Measurements from ENCODE around the gene SH3BGRL.

DNA sequence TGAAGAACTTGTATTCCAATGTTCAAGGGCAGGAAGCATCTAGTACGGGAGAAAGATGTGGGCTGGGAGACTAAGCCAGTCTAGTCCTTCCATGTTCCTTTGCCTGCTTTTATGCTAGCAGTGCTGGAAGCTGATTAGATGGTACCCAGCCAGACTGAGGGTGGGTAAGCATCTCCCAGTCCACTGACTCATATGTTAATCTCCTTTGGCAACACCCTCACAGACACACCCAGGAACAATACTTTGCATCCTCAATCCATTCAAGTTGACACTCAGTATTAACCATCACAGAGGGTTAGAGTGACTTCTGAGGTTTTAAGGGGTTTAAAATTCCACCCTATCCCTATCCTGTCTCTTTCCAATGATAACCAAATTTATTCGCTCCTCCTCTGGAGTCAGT is 6.6 kb upstream of the SH3BGRL start:
- TF ChIP-seq, protein P1, sequence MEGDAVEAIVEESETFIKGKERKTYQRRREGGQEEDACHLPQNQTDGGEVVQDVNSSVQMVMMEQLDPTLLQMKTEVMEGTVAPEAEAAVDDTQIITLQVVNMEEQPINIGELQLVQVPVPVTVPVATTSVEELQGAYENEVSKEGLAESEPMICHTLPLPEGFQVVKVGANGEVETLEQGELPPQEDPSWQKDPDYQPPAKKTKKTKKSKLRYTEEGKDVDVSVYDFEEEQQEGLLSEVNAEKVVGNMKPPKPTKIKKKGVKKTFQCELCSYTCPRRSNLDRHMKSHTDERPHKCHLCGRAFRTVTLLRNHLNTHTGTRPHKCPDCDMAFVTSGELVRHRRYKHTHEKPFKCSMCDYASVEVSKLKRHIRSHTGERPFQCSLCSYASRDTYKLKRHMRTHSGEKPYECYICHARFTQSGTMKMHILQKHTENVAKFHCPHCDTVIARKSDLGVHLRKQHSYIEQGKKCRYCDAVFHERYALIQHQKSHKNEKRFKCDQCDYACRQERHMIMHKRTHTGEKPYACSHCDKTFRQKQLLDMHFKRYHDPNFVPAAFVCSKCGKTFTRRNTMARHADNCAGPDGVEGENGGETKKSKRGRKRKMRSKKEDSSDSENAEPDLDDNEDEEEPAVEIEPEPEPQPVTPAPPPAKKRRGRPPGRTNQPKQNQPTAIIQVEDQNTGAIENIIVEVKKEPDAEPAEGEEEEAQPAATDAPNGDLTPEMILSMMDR (IDR thresholded peaks at IDR 0.05), result no peak
- TF ChIP-seq POLR2A (IDR thresholded peaks at IDR 0.05), result no peak

Measured in right lobe of liver (tissue), 4 donors.